ENCODE measurements around the gene RNF182. TPM values are rescaled to one million over a fixed set of nuclear protein-coding genes. Genes with fewer than 3 reads are reported as not detected.

Gene RNF182
- total and polyA plus RNA-seq, 2 donors (not counting 3 experiments of a cell fraction or from before 2014, with no cell fraction given): 0.43 to 0.93 TPM

DNA sequence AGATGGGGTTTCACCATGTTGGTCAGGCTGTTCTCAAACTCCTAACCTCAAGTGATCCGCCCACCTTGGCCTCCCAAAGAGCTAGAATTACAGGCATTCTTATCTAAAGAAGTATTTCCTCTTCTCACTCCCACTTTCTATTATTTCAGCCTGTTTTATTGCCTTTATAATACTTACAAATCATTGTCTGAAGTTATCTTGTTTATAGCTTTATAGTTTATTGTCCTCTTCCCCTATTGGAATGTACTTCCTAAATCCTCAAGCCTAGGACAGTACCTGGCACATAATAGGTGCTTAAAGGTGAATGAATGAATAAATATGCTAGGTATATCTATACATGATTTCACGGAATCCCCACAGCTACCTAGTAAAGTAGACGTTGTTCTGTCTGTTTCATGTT lies 37.8 kb upstream of the RNF182 start:
- no peaks in the 10 kb centered on the region for H3K9me3 ChIP-seq (replicated peaks; ENCODE audit: control insufficient read depth, insufficient read depth, low read length)
- no peak overlapping the region for H3K4me3 ChIP-seq (replicated peaks in 1 of 3; ENCODE audit: insufficient read depth in 1 of 3, low read depth in 1 of 3, low read length in 3 of 3)
- intact Hi-C loops (cut with micrococcal nuclease): no loop called here
- H3K4me1 ChIP-seq (ENCODE audit: control insufficient read depth, extremely low read depth, insufficient read depth, low read length): no peaks in the 10 kb centered on the region
- no peak for TF ChIP-seq EZH2 (IDR thresholded peaks at IDR 0.05; ENCODE audit: borderline replicate concordance, low read depth, low read length, severe bottlenecking)
- DNase-seq (ENCODE audit: low read depth, low spot score): no peak
- no peaks in the 10 kb centered on the region for H3K36me3 ChIP-seq (ENCODE audit: control insufficient read depth in 2 of 2, extremely low read depth in 1 of 2, insufficient read depth in 2 of 2, low read length in 2 of 2)
- H3K79me2 ChIP-seq (ENCODE audit: control insufficient read depth, insufficient read depth, low read length): no peaks in the 10 kb centered on the region
- no peaks in the 10 kb centered on the region for H3K9me1 ChIP-seq (replicated peaks; ENCODE audit: control insufficient read depth, extremely low read depth, insufficient read depth, low read length)
- no peak overlapping the region for H2AFZ ChIP-seq (ENCODE audit: low read depth, low read length)
- no peak for FAIRE-seq
- dilution Hi-C loops (cut with MboI; ENCODE audit: extremely low pct_ligation_motif_present, low sequenced_read_pairs): no loop called here
- H3K9ac ChIP-seq (replicated peaks; ENCODE audit: extremely low read depth, insufficient read depth, low read length): no peak overlapping the region
- no peak overlapping the region for H3K27ac ChIP-seq (ENCODE audit: insufficient read depth, low read depth, low read length)
- ChIA-PET CTCF (interaction anchor here (1.8 to 2.6 kb wide), 2 partner anchors 12 to 22 kb away, joined by 7 to 9 read pairs; no protein-coding TSS in a partner anchor), POLR2A (no interaction called here)
- BruUV-seq (replicated peaks): no TSS peak
- H4K20me1 ChIP-seq (replicated peaks; ENCODE audit: control insufficient read depth, extremely low read depth, insufficient read depth, low read length): no peaks in the 10 kb centered on the region
- no peak overlapping the region for H3K4me2 ChIP-seq (ENCODE audit: insufficient read depth, low read length)
- peaks cover 0 to 4% of the 10 kb centered on the region in 2 experiments for H3K27me3 ChIP-seq (ENCODE audit: control insufficient read depth in 2 of 2, insufficient read depth in 2 of 2, low read length in 2 of 2)

DNA sequence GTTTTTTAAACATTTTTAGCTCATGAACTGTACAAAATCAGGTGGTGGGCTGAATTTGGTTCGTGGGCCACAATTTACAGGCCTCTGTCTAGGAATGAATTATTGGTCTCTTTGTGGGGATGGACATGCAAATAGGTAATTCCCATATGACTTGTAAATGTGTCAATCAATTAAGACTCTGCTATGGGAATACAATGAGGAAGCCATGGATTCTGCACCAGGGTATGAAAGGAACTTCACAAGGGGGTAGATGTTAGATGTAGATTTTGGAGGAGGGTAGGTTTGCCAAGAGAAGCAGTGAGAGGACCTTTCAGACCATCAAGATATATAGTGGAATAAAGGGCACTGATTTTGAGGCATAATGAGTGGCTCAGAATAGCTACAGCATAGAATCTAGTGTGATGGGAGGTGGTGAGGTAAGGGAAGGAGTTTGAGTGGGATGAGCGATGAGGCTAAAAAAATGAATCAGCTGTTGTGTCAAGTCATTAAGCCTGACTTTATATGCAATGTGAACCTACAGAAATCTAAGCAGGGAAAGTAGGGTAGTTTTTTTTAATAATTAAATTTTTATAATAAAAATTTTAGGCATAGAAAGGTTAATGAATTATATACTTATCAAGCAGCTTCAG lies 32.6 kb upstream of the RNF182 start:
- H3K4me2 ChIP-seq (ENCODE audit: insufficient read depth, low read length): no peak overlapping the region
- H2AFZ ChIP-seq (ENCODE audit: low read depth, low read length): no peak overlapping the region
- dilution Hi-C loops (cut with MboI; ENCODE audit: extremely low pct_ligation_motif_present, low sequenced_read_pairs) (no loop called here), intact Hi-C loops (cut with micrococcal nuclease) (no loop called here)
- BruUV-seq (replicated peaks): no TSS peak
- TF ChIP-seq MYC (IDR thresholded peaks at IDR 0.05; ENCODE audit: low read depth, low read length): no peak
- TF ChIP-seq GATA2 (IDR thresholded peaks at IDR 0.05; ENCODE audit: insufficient read depth, insufficient read length, low read depth, low read length): no peak
- TF ChIP-seq POLR2AphosphoS5 (IDR thresholded peaks at IDR 0.05; ENCODE audit: insufficient read depth, low read depth, low read length): no peak
- TF ChIP-seq JUN (IDR thresholded peaks at IDR 0.05; ENCODE audit: borderline replicate concordance, insufficient read depth, insufficient read length, low read depth): no peak
- TF ChIP-seq, protein P1, sequence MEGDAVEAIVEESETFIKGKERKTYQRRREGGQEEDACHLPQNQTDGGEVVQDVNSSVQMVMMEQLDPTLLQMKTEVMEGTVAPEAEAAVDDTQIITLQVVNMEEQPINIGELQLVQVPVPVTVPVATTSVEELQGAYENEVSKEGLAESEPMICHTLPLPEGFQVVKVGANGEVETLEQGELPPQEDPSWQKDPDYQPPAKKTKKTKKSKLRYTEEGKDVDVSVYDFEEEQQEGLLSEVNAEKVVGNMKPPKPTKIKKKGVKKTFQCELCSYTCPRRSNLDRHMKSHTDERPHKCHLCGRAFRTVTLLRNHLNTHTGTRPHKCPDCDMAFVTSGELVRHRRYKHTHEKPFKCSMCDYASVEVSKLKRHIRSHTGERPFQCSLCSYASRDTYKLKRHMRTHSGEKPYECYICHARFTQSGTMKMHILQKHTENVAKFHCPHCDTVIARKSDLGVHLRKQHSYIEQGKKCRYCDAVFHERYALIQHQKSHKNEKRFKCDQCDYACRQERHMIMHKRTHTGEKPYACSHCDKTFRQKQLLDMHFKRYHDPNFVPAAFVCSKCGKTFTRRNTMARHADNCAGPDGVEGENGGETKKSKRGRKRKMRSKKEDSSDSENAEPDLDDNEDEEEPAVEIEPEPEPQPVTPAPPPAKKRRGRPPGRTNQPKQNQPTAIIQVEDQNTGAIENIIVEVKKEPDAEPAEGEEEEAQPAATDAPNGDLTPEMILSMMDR (IDR thresholded peaks at IDR 0.05; ENCODE audit: extremely low read depth in 1 of 2, insufficient read depth in 1 of 2, low read depth in 1 of 2, low read length in 2 of 2): no peak
- TF ChIP-seq FOS (IDR thresholded peaks at IDR 0.05; ENCODE audit: borderline replicate concordance, insufficient read depth, low read length): no peak
- TF ChIP-seq POLR2A (IDR thresholded peaks at IDR 0.05; ENCODE audit: low read depth, low read length): no peak
- TF ChIP-seq, protein P2, sequence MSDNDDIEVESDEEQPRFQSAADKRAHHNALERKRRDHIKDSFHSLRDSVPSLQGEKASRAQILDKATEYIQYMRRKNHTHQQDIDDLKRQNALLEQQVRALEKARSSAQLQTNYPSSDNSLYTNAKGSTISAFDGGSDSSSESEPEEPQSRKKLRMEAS (IDR thresholded peaks at IDR 0.05; ENCODE audit: insufficient read depth, insufficient read length): no peak
- no peak for TF ChIP-seq EZH2 (IDR thresholded peaks at IDR 0.05; ENCODE audit: borderline replicate concordance, low read depth, low read length, severe bottlenecking)
- H3K4me3 ChIP-seq (replicated peaks in 1 of 3; ENCODE audit: insufficient read depth in 1 of 3, low read depth in 1 of 3, low read length in 3 of 3): no peak overlapping the region
- H3K9me3 ChIP-seq (replicated peaks; ENCODE audit: control insufficient read depth, insufficient read depth, low read length): no peaks in the 10 kb centered on the region
- ChIA-PET POLR2A (no interaction called here), CTCF (interaction anchor here (1.2 kb wide), 2 partner anchors 16 to 175 kb away, joined by 3 to 5 read pairs; no protein-coding TSS in a partner anchor)
- H3K79me2 ChIP-seq (ENCODE audit: control insufficient read depth, insufficient read depth, low read length): no peaks in the 10 kb centered on the region
- no peaks in the 10 kb centered on the region for H3K9me1 ChIP-seq (replicated peaks; ENCODE audit: control insufficient read depth, extremely low read depth, insufficient read depth, low read length)
- no peak overlapping the region for H3K9ac ChIP-seq (replicated peaks; ENCODE audit: extremely low read depth, insufficient read depth, low read length)
- H3K4me1 ChIP-seq (ENCODE audit: control insufficient read depth, extremely low read depth, insufficient read depth, low read length): no peaks in the 10 kb centered on the region
- H3K36me3 ChIP-seq (ENCODE audit: control insufficient read depth in 2 of 2, extremely low read depth in 1 of 2, insufficient read depth in 2 of 2, low read length in 2 of 2): no peaks in the 10 kb centered on the region
- H3K27ac ChIP-seq (ENCODE audit: insufficient read depth, low read depth, low read length): no peak overlapping the region
- DNase-seq (ENCODE audit: low read depth, low spot score): no peak
- peaks cover 0 to 2% of the 10 kb centered on the region in 2 experiments for H3K27me3 ChIP-seq (ENCODE audit: control insufficient read depth in 2 of 2, insufficient read depth in 2 of 2, low read length in 2 of 2)
- H4K20me1 ChIP-seq (replicated peaks; ENCODE audit: control insufficient read depth, extremely low read depth, insufficient read depth, low read length): no peaks in the 10 kb centered on the region
- FAIRE-seq: no peak

Measured in endothelial cell of umbilical vein (primary cell).